Progenitor cell of endocrine pancreas (in vitro differentiated cells): Measurements from ENCODE around the gene ANP32A. TPM values are rescaled to one million over a fixed set of nuclear protein-coding genes. Genes with fewer than 3 reads are reported as not detected.

Experiments
- DNase-seq: peaks from one replicate; pipeline ENCODE4 v3.0.0; 2021; ENCODE audit warnings: low spot score; ENCODE audit not compliant: unreplicated experiment
- H3K27ac Mint-ChIP-seq: 2 replicates; pipeline ENCODE4 v1.8.0; 2021; ENCODE audit warnings: mild to moderate bottlenecking, moderate library complexity, mixed read lengths
- H3K27me3 Mint-ChIP-seq: 2 replicates; pipeline ENCODE4 v1.8.0; 2021; ENCODE audit warnings: mixed read lengths
- H3K36me3 Mint-ChIP-seq: 2 replicates; pipeline ENCODE4 v1.8.0; 2022; ENCODE audit warnings: mixed read lengths; ENCODE audit not compliant: insufficient read depth
- H3K4me1 Mint-ChIP-seq: 2 replicates; pipeline ENCODE4 v1.8.0; 2021; ENCODE audit warnings: low read depth, mixed read lengths
- H3K4me3 Mint-ChIP-seq: 2 replicates; pipeline ENCODE4 v1.8.0; 2021; ENCODE audit warnings: low read depth, mild to moderate bottlenecking, moderate library complexity, mixed read lengths
- H3K9me3 Mint-ChIP-seq: 2 replicates; pipeline ENCODE4 v1.8.0; 2021; ENCODE audit warnings: low read depth, mixed read lengths
- CTCF ChIP-seq: fragments of 200-600 bp; sonication (generic); IDR thresholded peaks from one replicate; pipeline ENCODE4 v1.5.0; 2021; ENCODE audit warnings: antibody characterized with exemption, mild to moderate bottlenecking; ENCODE audit not compliant: unreplicated experiment
- total RNA-seq: library from RNA; stranded (reverse); gene quantifications from 2 replicates; pipeline ENCODE4 v1.2.1, GENCODE V29; 2021

ANP32A gene
- total RNA-seq, 1 donor from 2014 or later, result 279 TPM

- TF ChIP-seq CTCF, result no peak
- Mint-ChIP-seq H3K9me3 (no peaks in the 10 kb centered on the region), H3K36me3 (peaks cover 45% of the 10 kb centered on the region), H3K4me3 (no peak overlapping the region), H3K4me1 (peaks cover 34% of the 10 kb centered on the region), H3K27ac (no peak overlapping the region), H3K27me3 (no peaks in the 10 kb centered on the region)
- no peak for DNase-seq
These were observed 36.5 kb downstream of the ANP32A start for GRCh38 chr15:68784206-68784605.

- H3K4me3 Mint-ChIP-seq, result no peak overlapping the region
- peak; percentile 59 for TF ChIP-seq CTCF
These were observed 37.3 kb downstream of the ANP32A start for GRCh38 chr15:68783226-68784058.

GRCh38 chr15:68782589-68783161, 38.0 kb downstream of the ANP32A start:
- Mint-ChIP-seq H3K4me1 (peaks cover 19% of the 10 kb centered on the region), H3K36me3 (peaks cover 53% of the 10 kb centered on the region), H3K27me3 (no peaks in the 10 kb centered on the region), H3K9me3 (no peaks in the 10 kb centered on the region), H3K4me3 (no peak overlapping the region), H3K27ac (no peak overlapping the region)
- TF ChIP-seq CTCF, result no peak
- DNase-seq, result no peak

More at GRCh38 chr15:68783226-68784058, 37.3 kb downstream of the ANP32A start:
- DNase-seq, result no peak
- H3K27me3 Mint-ChIP-seq, result no peaks in the 10 kb centered on the region
- H3K27ac Mint-ChIP-seq, result peak overlapping the region; percentile 79
- H3K4me1 Mint-ChIP-seq, result peaks cover 27% of the 10 kb centered on the region
- peaks cover 49% of the 10 kb centered on the region for H3K36me3 Mint-ChIP-seq
- no peaks in the 10 kb centered on the region for H3K9me3 Mint-ChIP-seq

- DNase-seq, result no peak
- H3K4me1 Mint-ChIP-seq, result peaks cover 12% of the 10 kb centered on the region
- peak overlapping the region; percentile 33 for H3K27ac Mint-ChIP-seq
- H3K27me3 Mint-ChIP-seq, result no peaks in the 10 kb centered on the region
- TF ChIP-seq CTCF, result no peak
- peaks cover 58% of the 10 kb centered on the region for H3K36me3 Mint-ChIP-seq
- H3K9me3 Mint-ChIP-seq, result no peaks in the 10 kb centered on the region
- no peak overlapping the region for H3K4me3 Mint-ChIP-seq
These were observed 38.7 kb downstream of the ANP32A start for GRCh38 chr15:68781766-68782588.

GRCh38 chr15:68781217-68781616, 39.5 kb downstream of the ANP32A start:
- DNase-seq, result no peak
- peaks cover 7% of the 10 kb centered on the region for H3K4me1 Mint-ChIP-seq
- H3K27ac Mint-ChIP-seq, result peak overlapping the region; percentile 37
- TF ChIP-seq CTCF, result no peak
- no peaks in the 10 kb centered on the region for H3K9me3 Mint-ChIP-seq
- no peaks in the 10 kb centered on the region for H3K27me3 Mint-ChIP-seq
- peaks cover 56% of the 10 kb centered on the region for H3K36me3 Mint-ChIP-seq
- no peak overlapping the region for H3K4me3 Mint-ChIP-seq
